HG02852 (cell line): Measurements from ENCODE around the gene CSDE1.

Experiments used
- ATAC-seq: cut with Tn5 transposase; IDR thresholded peaks from one replicate; pipeline ENCODE4 v1.9.1; 2021; ENCODE audit warnings: mild to moderate bottlenecking, moderate library complexity; ENCODE audit not compliant: unreplicated experiment

The CSDE1 gene

DNA sequence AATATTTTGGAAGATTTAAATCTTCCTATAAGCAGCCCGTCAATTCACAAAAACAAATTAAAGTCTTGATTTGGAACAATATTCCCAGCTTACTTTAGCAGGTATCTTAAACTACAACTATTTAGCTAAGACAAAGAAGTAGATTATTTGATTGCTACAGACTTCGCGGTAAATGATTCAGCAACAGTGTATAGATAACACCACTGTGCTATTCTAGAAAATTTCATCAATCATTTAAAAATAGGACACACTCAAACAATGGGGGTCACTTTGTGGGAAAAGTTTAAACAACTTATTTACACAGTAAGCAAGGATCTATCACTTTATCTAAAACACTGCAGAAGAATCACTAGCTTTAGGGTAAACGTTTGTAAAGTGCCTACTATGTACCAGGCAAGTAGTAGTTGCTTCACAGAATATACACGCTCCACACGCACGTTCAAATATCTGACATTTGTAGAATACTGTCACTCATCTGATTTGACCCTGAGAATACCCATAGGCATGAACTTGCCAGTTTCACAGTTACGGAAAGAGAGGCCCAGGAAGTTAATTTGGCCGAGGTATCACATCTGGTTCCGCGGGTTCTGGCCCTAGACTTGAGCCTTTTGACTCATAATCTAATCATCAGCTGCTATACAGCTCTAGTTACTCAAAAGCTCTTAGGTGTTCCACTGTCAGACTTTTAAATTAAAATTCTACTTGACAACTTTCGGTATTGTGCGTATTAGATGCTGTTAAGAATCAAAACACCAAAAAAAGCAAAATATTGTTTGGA is 88.8 kb downstream of the CSDE1 start:
- ATAC-seq: no peak

DNA sequence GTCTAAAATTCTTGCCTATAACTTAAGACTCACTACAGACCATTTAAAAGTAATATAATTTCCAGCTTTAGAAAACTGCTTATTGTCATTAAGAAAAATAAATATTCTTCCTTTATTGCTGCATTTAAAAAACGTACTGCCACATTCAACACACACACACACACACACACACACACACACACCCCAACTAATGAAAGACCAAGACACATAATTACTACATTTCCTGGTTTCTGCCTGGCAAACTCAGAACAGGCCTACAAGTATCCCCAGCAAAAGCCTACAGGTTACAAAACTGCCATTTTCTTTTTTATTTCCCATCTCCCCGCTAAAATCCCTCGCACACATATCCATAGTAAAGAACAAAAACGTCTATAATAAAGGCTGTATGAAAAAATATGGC is 89.4 kb downstream of the CSDE1 start:
- no peak for ATAC-seq

DNA sequence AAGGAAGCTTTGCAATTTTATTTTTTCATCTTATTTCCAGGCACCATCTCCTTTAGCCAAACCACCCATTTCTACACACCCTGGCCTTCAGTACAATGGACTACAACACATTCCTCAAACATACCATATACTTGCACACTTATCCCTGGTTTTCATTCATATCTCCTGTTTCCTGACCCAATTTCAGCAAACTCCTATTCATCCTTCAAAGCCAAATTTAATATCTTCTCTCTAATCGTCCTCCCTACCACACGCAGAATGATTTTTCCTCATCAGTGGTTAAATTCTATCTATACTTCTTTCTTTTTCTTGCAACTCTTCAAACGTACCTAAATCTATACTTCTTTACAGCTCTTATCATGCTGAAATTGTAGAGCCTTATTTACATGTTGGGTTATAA is 90.8 kb downstream of the CSDE1 start:
- ATAC-seq: no peak
